Nephron progenitor cell (in vitro differentiated cells): ENCODE data around the gene TPCN2.

Experiments
- DNase-seq: peaks from one replicate; pipeline ENCODE4 v3.0.0; 2021
- H3K27ac Mint-ChIP-seq: 2 replicates; pipeline ENCODE4 v1.8.0; 2021; ENCODE audit warnings: mild to moderate bottlenecking, moderate library complexity, mixed read lengths
- H3K27me3 Mint-ChIP-seq: 2 replicates; pipeline ENCODE4 v1.8.0; 2021; ENCODE audit warnings: mild to moderate bottlenecking, low read depth, mixed read lengths; ENCODE audit not compliant: poor library complexity
- H3K36me3 Mint-ChIP-seq: 2 replicates; pipeline ENCODE4 v1.8.0; 2021; ENCODE audit warnings: low read depth, mixed read lengths
- H3K4me1 Mint-ChIP-seq: 2 replicates; pipeline ENCODE4 v1.8.0; 2021; ENCODE audit warnings: mixed read lengths
- H3K4me3 Mint-ChIP-seq: 2 replicates; pipeline ENCODE4 v1.8.0; 2021; ENCODE audit warnings: mild to moderate bottlenecking, moderate library complexity, mixed read lengths
- H3K9me3 Mint-ChIP-seq: 2 replicates; pipeline ENCODE4 v1.8.0; 2021; ENCODE audit warnings: mild to moderate bottlenecking, moderate library complexity, mixed read lengths
- TF ChIP-seq, protein P1 (sequence below): fragments of 200-600 bp; sonication (generic); IDR thresholded peaks from 2 replicates; pipeline ENCODE4 v1.5.0; 2021; ENCODE audit warnings: antibody characterized with exemption

The TPCN2 gene

DNA sequence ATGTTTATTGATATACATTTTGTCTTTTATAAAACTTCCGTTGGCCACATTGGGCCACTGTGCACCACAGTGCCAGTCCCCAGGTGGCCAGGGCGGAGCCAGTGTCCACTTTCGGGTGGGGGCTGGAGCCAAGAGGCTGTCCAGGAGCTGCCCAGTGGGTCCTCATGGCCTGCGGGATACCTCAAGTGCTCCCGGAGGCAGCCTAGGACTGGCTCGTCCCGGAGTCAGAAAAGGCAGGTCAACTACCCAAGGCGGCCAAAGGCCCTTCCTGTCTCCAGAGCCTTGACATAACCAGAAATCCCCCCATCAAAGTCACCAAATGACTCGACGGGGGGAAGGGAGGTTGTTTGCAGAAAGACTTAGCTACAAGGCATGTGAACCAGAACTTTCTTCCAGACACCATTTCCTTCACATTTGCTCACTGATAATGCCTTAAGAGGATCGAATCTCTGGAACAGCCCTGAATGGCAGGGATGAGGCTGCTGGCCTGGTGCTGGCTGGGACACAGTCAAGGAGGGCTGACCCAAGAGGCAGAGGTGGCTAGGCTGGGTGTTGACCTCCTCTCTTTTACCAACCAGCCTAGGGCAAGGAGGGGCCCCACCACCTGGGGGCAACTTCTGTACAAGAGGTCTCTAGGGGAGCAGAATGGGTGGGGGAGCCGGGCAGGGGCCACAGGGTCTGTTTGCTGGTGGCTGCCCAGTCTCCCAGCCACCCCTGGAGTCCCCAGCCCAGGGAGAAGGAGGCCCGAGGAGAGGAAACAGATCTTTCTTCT, 44.1 kb upstream of the TPCN2 start:
- TF ChIP-seq, protein P1, sequence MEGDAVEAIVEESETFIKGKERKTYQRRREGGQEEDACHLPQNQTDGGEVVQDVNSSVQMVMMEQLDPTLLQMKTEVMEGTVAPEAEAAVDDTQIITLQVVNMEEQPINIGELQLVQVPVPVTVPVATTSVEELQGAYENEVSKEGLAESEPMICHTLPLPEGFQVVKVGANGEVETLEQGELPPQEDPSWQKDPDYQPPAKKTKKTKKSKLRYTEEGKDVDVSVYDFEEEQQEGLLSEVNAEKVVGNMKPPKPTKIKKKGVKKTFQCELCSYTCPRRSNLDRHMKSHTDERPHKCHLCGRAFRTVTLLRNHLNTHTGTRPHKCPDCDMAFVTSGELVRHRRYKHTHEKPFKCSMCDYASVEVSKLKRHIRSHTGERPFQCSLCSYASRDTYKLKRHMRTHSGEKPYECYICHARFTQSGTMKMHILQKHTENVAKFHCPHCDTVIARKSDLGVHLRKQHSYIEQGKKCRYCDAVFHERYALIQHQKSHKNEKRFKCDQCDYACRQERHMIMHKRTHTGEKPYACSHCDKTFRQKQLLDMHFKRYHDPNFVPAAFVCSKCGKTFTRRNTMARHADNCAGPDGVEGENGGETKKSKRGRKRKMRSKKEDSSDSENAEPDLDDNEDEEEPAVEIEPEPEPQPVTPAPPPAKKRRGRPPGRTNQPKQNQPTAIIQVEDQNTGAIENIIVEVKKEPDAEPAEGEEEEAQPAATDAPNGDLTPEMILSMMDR, result no peak
- Mint-ChIP-seq H3K4me1 (peaks cover 48% of the 10 kb centered on the region), H3K36me3 (no peaks in the 10 kb centered on the region), H3K4me3 (no peak overlapping the region), H3K27me3 (peaks cover 10% of the 10 kb centered on the region), H3K27ac (no peak overlapping the region), H3K9me3 (no peaks in the 10 kb centered on the region)
- no peak for DNase-seq

DNA sequence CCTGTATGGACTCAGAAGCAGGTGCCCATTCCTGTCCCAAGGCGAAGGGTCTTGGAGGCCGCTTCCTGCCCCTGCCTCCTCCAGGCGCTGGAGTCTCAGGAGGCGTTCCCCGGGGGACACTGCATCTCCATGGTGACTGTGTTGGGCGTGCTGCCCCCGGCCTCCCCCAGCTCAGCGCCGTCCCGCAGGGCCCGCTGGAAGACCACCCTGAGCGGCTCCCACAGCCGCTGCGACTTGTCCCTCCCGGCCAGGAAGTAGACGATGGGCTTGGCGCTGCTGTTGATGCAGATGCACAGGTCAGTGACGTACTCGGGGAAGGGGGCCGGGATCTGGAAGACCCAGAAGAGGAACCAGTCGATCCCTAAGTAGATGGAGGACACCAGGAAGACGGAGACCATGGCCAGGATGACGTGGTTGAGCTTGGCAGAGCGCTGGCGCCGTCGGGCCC, 43.5 kb upstream of the TPCN2 start:
- TF ChIP-seq, protein P1, result no peak
- no peaks in the 10 kb centered on the region for H3K9me3 Mint-ChIP-seq
- no peak for DNase-seq
- H3K4me1 Mint-ChIP-seq, result peaks cover 52% of the 10 kb centered on the region
- no peaks in the 10 kb centered on the region for H3K36me3 Mint-ChIP-seq
- H3K27ac Mint-ChIP-seq, result no peak overlapping the region
- H3K27me3 Mint-ChIP-seq, result peaks cover 13% of the 10 kb centered on the region
- H3K4me3 Mint-ChIP-seq, result no peak overlapping the region

DNA sequence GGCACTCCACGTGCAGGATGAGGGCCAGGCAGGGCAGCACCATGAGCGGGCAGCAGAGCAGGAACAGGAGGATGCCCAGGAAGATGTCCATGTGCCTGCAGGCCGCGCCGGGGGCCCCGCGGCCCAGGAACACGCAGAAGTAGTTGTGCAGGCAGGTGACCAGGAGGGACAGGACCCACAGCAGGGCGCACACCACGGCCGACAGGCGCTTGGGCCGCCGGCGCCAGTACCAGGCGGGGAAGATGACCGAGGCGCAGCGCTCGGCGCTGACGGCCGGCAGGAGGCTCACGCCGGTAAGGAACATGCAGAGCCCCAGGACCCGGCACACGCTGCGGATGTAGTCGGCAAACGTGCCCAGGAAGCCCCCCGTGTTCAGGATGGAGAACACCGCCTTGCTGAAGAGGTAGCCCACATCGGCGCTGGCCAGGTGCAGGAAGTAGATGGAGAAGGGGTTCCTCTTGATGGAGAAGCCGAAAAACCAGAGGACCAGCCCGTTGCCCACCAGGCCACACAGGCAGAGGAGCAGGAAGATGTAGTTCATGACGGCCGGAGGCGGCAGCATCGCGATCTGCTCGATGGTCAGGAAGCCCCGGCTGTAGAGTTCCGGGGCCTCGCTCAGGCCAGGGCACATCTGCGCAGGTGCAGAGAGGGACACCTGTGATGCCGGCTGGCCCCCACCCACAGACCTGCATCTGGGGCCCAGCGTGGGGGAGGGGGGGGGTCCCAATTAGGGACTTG, 42.9 kb upstream of the TPCN2 start:
- Mint-ChIP-seq H3K4me3 (no peak overlapping the region), H3K27ac (no peak overlapping the region), H3K9me3 (no peaks in the 10 kb centered on the region), H3K27me3 (peaks cover 13% of the 10 kb centered on the region), H3K36me3 (no peaks in the 10 kb centered on the region), H3K4me1 (peaks cover 49% of the 10 kb centered on the region)
- DNase-seq, result no peak
- TF ChIP-seq, protein P1, result no peak

DNA sequence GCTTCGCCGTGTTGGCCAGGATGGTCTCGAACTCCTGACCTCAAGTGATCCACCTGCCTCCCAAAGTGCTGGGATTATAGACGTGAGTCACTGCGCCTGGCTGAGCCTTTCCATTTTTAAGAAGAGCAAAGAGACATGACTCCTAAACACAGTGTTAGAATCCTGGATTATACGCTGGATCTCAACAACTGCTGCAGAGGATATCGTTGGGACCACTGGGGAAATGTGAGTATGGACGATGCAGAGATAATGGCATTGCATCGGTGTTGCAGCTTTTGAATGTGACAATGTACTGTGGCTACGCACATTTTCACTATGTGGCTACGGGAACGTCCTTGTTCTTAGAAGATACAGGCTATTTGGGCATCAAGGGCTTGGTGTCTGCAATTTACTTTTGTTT, 41.9 kb upstream of the TPCN2 start:
- Mint-ChIP-seq H3K27ac (no peak overlapping the region), H3K4me3 (no peak overlapping the region), H3K4me1 (peaks cover 48% of the 10 kb centered on the region), H3K27me3 (peaks cover 11% of the 10 kb centered on the region), H3K36me3 (no peaks in the 10 kb centered on the region), H3K9me3 (no peaks in the 10 kb centered on the region)
- TF ChIP-seq, protein P1, result no peak
- no peak for DNase-seq

DNA sequence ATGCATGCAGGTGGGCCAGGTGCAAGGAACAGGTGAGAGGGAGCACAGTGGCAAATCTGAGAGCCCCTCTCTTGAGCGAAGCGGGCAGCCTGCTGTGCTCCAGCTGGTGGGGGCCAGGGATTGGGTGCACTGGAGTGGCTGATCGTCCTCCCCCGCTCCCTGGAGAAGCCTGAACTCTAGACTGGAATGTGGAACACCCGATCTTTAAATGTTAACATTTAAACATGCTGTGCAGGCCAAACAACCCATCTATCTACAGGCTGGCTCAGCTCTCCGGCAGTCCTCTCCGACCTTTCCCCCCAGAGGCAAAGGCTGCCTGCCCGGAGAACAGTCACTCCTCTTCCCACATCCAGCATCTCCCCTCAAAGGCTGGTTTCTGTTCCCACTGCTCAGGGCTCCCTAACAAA, 40.8 kb upstream of the TPCN2 start:
- TF ChIP-seq, protein P1, result no peak
- peaks cover 56% of the 10 kb centered on the region for H3K4me1 Mint-ChIP-seq
- H3K27ac Mint-ChIP-seq, result no peak overlapping the region
- peaks cover 19% of the 10 kb centered on the region for H3K27me3 Mint-ChIP-seq
- H3K9me3 Mint-ChIP-seq, result no peaks in the 10 kb centered on the region
- DNase-seq, result no peak
- no peaks in the 10 kb centered on the region for H3K36me3 Mint-ChIP-seq
- H3K4me3 Mint-ChIP-seq, result no peak overlapping the region
